Sigmoid colon (tissue), 4 donors: ENCODE results near the gene GAL3ST2.

Experiments used
- POLR2A ChIP-seq, 2 donors: fragments of 450-650 bp; IDR thresholded peaks; one replicate each; pipeline ENCODE4 v1.6.1; 2016; ENCODE audit warnings: antibody characterized with exemption in 2 of 2, mild to moderate bottlenecking in 2 of 2, moderate library complexity in 2 of 2
- POLR2AphosphoS5 ChIP-seq, 4 donors: sonication (generic); formaldehyde crosslinking; IDR thresholded peaks; one replicate each; pipeline ENCODE4 v1.6.1; 2017; ENCODE audit warnings: antibody characterized with exemption in 4 of 4
- TF ChIP-seq, protein P1 (sequence below), 4 experiments: fragments of 450-650 bp in 3 of 4; fragments of 200-600 bp in 1 of 4; IDR thresholded peaks; one replicate each; pipeline ENCODE4 v1.5.1; 2016 to 2019; ENCODE audit warnings: antibody characterized with exemption in 4 of 4, mild to moderate bottlenecking in 3 of 4, moderate library complexity in 2 of 4

DNA sequence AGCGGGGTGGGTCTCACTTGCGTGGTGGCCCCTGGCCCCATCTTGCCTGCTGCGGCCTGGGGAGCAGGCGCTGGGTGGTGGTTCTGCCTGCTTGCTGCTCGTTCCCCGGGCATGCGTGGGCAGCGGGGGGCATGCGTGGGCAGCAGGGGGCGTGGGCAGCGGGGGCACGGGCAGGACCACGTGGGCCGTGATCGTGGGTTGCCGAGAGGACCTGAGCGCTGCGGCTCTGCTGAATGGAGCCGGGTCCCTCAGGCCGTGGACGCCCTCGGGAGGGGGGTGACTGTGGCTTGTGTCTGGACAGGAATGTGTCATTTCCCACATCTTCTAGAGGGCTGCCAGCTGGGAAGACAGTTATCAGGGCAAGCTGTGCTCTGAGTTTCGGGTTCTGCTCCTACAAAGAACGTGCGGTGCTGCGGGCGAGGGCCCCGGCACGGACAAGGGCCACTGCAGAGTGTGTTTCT, 8.3 kb upstream of the GAL3ST2 start:
- TF ChIP-seq, protein P1, sequence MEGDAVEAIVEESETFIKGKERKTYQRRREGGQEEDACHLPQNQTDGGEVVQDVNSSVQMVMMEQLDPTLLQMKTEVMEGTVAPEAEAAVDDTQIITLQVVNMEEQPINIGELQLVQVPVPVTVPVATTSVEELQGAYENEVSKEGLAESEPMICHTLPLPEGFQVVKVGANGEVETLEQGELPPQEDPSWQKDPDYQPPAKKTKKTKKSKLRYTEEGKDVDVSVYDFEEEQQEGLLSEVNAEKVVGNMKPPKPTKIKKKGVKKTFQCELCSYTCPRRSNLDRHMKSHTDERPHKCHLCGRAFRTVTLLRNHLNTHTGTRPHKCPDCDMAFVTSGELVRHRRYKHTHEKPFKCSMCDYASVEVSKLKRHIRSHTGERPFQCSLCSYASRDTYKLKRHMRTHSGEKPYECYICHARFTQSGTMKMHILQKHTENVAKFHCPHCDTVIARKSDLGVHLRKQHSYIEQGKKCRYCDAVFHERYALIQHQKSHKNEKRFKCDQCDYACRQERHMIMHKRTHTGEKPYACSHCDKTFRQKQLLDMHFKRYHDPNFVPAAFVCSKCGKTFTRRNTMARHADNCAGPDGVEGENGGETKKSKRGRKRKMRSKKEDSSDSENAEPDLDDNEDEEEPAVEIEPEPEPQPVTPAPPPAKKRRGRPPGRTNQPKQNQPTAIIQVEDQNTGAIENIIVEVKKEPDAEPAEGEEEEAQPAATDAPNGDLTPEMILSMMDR (IDR thresholded peaks at IDR 0.05), result no peak
- TF ChIP-seq POLR2A (IDR thresholded peaks at IDR 0.05) (no peak), POLR2AphosphoS5 (IDR thresholded peaks at IDR 0.05) (no peak)
